Measurements from ENCODE around the gene NKTR.
A peak's percentile ranks its signal among the peaks of the same experiment; 100 is the strongest.
"Not testable (repeated sequence)": the region's sequence is repeated elsewhere in the genome, so short reads cannot be mapped to it uniquely, and the experiment has no call there.

The NKTR gene

DNA sequence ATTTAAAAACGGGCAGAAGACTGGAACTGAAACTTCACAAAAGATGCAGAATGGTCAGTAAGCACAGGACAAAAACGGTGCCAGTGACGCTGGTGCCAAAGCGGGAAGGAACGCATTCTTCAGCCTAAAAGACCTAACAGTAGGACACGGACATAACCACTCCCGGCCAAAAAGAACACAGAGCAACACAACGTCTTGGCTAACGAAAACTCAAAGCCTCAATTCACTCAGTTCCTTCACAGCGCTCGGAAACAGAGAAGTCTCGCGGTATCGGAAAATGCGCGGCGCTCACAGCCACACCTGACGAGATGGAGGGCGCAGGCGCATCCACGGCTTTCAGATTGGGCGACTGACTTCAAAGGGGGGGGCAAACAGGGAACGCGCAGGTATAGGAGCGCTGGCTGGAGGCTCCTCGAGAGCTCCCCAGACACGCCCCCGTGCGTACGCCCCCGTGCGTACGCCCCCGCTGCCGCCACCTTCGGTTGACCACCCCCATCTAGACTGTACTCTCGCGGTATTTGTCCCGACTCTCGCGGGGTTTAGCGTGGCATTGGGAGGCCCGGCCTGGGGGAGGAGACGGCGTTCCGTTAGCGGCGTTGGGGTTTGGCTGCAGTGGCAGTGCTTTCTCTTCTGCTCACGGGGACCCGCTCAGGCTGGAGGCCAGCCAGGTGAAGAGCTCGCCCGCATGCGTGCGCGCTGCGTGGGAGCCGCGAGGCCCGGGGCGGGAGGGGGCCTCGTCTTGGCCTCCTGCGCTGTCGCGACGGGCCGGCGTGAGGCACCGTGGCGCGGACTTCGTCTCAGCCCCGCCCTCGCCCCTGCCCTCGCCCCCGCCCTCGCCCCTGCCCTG, at the start of gene NKTR:
TSS of gene NKTR (plus strand) at position 576 of the 847 bp plus-strand sequence. CDS start 321 bp downstream, outside the sequence.
- DNase-seq: peak; percentile 99
- peak; percentile 89 for TF ChIP-seq POLR2A (IDR thresholded peaks at IDR 0.05; ENCODE audit: low read length)
- no peak for TF ChIP-seq GATA1 (IDR thresholded peaks at IDR 0.05; ENCODE audit: low read depth, low read length)

DNA sequence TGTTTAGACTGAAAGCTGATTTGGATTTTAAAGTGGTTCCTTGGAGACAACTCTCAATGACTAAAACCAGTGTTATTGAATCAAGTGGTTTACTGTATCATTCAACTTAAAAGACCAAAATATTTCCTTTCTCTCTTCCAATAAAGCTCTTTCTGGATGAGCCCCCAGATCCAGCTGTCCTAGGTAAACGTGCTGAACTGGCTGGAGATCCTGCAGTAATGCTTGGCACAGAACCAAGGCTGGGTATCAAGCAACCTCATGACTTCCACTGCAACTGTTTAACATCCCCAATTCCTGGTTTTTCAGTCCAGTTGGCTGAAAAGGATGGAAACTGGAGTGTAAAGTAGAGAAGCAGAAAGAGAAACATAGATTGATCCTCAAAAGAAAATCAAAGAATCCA, 47.7 kb upstream of the NKTR start:
- no peak for DNase-seq

DNA sequence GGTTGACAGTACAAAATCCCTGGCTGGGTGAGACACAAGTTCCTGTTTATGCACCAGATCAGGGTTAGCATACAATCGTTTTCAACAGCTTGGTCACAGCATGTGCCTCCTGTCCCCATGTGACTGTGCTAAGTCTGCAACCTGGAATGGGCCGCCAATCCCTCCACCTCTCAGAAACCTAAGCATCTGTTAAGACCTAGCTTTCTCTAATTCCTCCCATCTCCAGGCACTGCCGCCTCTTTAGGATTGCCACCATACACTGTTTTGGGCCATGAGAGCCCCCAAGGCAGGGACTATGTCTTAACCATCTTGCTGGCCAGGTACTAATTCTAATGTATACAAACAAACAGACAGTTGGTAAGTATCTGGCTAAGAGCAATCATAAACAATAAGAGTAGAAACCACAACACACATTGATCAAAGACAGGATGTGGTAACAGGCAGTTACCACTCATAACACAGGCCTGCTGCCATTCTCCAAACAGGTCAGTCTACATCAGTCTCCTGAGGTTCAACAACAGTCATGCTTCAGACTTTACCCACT, 44.3 kb upstream of the NKTR start:
- TF ChIP-seq POLR2A (IDR thresholded peaks at IDR 0.05; ENCODE audit: low read length): no peak
- no peak for TF ChIP-seq GATA1 (IDR thresholded peaks at IDR 0.05; ENCODE audit: low read depth, low read length)
- DNase-seq: no peak

More for the DNA sequence above, 47.7 kb upstream of the NKTR start:
- TF ChIP-seq POLR2A (IDR thresholded peaks at IDR 0.05; ENCODE audit: low read length): no peak
- no peak for TF ChIP-seq GATA1 (IDR thresholded peaks at IDR 0.05; ENCODE audit: low read depth, low read length)

DNA sequence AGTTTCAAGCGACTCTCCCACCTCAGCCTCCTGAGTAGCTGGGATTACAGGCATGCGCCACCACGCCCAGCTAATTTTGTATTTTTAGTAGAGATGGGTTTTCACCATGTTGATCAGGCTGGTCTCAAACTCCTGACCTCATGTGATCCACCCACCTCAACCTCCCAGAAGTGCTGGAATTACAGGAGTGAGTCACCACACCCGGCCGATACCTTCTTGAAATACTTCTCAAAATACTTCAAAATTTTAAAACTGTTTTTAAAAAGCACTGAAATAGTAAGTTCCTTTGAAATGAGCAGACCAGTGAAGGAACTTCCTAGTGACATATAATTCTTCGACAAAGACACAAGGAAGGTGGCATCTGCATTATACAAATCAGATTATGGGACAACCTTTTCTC, 43.7 kb upstream of the NKTR start:
- not testable (repeated sequence) for DNase-seq

DNA sequence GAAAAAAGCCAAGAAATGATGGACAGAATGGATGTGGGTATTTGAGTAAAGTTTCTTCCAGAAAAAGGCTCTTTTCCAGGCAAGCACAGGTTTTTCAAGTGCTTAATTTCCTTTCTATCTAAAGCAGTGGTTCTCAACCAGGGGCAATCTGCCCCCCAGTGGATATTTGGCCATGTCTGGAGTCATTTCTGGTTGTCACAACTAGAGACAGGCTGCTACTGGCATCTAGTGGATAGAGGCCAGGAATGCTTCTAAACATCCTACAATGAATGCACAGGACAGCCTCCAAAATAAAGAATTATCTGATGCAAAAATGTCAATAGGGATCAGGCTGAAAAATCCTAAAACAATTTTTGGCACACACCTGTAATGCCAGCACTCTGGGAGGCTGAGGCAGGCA, 42.6 kb upstream of the NKTR start:
- TF ChIP-seq GATA1 (IDR thresholded peaks at IDR 0.05; ENCODE audit: low read depth, low read length) (no peak), POLR2A (IDR thresholded peaks at IDR 0.05; ENCODE audit: low read length) (no peak)
- DNase-seq: peak in 1 of 2 experiments; percentile 10

DNA sequence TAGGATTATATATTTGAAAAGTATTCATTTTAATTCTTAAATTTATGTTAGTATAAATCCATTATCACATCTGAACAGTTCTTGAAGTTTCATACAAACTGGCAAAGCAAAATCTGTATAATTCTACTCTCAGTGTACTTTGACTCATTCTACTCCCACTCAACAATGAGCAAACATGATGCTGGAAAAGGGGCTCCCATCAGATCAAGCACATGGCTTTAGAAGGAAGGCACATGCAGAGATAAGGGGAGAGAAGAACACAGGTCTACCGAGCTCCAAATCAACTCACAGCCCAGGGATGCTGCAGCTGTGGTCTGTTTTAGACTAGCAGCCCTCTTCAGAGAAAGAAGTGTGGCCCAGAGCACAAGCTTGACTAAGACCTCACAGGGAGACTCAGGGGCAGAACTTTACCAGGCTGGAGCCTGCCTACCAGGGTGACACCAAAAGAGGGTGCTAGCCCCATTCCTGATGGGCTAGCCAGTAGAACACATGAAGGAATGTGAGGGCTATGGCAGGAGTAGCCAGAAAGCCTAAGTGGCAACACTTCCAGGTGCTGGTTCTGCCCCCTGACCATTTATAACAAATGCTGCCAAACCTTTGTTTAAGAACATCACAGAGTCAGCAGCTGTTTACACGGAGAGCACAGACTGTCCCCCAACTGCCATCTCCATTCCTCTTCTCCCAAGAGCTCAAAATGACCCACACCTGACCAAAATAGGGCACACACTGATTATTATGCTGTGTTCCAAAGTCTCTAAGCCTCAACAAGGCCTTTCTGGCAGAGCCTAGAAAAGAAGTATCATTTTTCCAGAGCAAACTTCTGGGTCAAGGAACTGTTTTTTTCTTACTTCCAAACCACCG, 38.2 kb upstream of the NKTR start:
- TF ChIP-seq GATA1 (IDR thresholded peaks at IDR 0.05; ENCODE audit: low read depth, low read length): no peak
- TF ChIP-seq POLR2A (IDR thresholded peaks at IDR 0.05; ENCODE audit: low read length): no peak
- DNase-seq: no peak

DNA sequence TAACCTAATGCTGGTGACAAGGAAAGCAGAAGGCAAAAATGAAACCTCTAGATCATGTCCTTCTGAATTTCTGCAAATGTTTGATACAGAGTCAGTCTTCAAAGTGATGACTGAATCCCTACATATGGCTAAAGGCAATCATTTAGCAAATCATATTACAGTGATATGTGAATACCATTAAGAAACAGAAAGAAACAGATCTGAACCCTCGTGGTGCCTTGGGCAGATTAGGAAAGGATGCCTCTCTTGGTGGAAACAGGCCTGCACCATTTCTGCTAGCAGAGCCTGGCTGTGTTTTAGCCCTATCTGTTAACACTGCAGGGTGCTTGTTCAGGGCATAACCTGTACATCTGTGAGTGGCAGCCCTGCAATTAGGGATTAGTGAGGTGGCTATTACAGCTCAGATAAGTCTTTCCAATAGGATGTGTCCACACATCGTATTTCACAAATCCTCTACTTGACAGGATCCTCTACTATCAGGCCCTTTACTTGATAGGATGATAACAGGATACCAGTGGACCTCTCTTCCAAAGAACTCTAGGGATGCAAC, 30.8 kb upstream of the NKTR start:
- TF ChIP-seq POLR2A (IDR thresholded peaks at IDR 0.05; ENCODE audit: low read length): no peak
- no peak for TF ChIP-seq GATA1 (IDR thresholded peaks at IDR 0.05; ENCODE audit: low read depth, low read length)
- no peak for DNase-seq

DNA sequence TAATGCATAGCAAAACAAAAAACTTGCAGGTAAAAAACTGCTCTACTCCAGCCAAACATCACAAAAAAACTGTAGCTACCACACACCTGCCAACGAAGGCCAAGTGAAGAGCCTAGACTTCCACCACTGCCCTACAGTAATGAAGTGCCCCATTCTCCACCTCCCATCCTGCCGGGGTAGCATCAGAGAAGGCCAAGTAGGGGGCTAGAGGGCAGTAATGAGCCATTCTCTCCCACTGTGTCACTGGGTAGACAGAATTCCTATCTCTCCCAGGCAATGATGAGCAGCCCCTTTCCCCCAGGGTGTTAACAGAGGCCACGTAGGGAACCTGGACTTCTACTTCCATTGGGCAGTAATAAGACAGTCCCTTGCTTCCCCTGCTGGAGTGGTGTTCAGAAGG, 28.2 kb upstream of the NKTR start:
- peak; percentile 43 to 67 for DNase-seq
- TF ChIP-seq POLR2A (IDR thresholded peaks at IDR 0.05; ENCODE audit: low read length) (no peak), GATA1 (IDR thresholded peaks at IDR 0.05; ENCODE audit: low read depth, low read length) (no peak)

DNA sequence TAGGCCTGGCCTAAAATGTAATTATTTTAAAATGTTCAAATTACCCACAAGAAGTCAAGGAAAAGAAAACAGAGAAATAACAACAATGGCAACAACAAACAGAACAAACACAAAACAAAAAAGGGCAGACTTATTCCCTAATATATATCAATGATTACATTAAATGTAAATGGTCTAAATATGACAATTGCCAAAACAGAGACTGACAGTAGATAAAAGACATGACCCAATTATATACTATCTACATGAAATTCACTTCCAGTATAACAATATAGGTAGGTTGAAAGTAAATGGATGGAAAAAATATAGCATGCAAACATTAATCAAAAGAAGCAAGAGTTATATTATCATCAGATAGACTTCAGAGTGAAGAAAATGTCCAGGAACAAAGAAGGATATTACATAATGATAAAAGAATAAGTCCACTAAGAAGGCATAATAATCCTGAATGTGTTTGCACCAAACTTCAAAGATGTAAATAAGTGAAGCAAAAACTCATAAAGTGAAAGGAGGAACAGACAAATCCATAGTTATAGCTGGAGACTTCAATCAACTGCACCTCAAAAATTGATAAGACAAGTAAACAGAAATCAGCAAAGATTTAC, 25.2 kb upstream of the NKTR start:
- TF ChIP-seq POLR2A (IDR thresholded peaks at IDR 0.05; ENCODE audit: low read length): no peak
- no peak for TF ChIP-seq GATA1 (IDR thresholded peaks at IDR 0.05; ENCODE audit: low read depth, low read length)
- no peak for DNase-seq

DNA sequence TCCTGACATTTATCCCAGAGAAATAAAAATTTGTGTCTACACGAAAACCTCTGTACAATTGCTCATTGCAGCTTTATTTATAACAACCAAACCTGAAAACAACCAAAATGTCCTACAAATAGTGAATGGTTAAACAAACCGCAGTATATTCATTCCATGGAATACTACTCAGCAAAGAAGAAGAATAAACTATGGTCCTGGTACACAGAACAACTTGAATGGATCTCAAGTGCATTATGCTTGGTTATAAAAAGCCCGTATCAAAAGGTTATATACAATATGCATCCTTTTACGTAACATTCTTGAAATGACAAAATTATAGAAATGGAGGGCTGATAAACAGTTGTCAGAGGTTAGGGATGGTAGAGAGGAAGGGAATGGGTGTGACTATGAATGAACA, 22.4 kb upstream of the NKTR start:
- no peak for DNase-seq
- no peak for TF ChIP-seq GATA1 (IDR thresholded peaks at IDR 0.05; ENCODE audit: low read depth, low read length)
- TF ChIP-seq POLR2A (IDR thresholded peaks at IDR 0.05; ENCODE audit: low read length): no peak

DNA sequence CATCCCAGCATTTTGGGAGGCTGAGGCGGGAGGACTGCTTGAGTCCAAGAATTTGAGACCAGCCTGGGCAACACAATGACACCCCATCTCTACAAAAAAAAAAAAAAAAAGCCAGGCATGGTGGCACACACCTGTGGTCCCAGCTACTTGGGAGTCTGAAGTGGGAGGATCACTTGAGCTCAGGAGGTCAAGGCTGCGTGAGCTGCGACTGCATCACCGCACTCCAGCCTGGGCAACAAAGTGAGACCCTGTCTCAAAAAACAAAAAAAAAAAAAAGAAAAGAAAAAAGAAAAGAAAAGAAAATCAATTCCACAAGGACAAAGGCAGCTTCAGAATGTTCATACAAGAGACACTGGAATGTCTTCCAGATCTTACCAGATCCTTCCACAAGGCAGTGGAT, 21.1 kb upstream of the NKTR start:
- not testable (repeated sequence) for DNase-seq

DNA sequence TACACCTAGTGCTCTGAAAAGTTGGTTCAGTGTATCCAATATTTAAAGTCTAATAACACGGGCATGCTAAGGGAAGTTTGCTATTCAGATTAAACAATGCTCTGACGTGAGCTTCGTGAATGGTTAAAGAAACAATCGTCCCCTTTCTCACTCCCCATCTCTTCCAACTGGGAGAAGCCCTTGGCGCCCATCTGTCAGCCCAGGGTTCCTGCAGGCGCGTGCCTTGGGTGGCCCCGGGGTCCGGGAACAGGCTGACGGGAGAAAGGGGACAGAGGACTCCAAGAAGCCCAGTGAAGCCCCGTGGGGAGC, 19.1 kb upstream of the NKTR start:
- DNase-seq: no peak
- TF ChIP-seq GATA1 (IDR thresholded peaks at IDR 0.05; ENCODE audit: low read depth, low read length) (no peak), POLR2A (IDR thresholded peaks at IDR 0.05; ENCODE audit: low read length) (no peak)

DNA sequence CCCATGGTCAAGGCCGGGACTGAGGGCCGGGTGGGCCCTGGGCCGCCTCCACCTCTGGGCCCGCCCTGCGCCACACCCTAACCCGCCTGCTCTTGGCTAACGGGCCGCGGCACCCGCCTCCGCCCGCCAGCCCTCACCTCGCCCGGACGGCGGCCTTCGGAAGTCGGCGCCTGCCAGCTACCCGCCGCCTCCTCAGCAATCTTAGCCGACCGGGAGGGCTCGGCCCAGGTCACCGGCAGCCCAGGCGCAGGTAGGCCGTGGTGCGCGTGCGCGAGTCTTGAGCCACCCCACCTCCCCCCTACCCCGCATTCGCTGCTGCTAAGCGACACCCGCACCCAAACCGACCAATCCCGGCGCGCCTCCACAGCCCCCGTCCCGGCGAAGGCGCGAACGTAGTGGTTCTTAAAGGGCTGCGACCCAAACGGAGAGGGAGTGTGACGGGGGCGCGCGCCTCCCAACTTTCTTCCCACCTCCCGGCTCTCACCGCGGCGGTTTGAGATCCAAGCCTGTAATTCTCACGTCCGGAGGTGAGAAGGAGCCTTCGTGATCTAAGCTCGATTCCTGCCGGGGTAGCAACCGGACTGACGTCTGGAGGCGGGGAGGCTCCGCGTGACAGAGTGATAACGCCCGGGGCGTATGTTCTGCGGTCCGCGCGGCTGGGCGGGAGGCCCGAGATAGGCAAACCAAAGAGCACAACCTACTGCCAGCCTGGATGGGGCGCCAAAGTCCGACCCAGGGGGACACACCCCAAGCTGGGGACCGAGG, 18.6 kb upstream of the NKTR start, which contains the start of gene SEC22C:
TSS of gene SEC22C (minus strand) at position 259 of the 765 bp plus-strand sequence. CDS start 12,921 bp downstream, outside the sequence.
- TF ChIP-seq POLR2A (IDR thresholded peaks at IDR 0.05; ENCODE audit: low read length) (peak; percentile 94), GATA1 (IDR thresholded peaks at IDR 0.05; ENCODE audit: low read depth, low read length) (no peak)
- DNase-seq: peak; percentile 98 to 99

Data from erythroblast (primary cell).